Stimulated activated CD4-positive, alpha-beta T cell treated with anti-CD3 and anti-CD28 coated beads, Interleukin-1b, Interleukin-23, amount 100 ng/mL, for 4 hours (primary cell): ENCODE results near the gene ACVR1.

ENCODE experiments used
- DNase-seq, 2 donors: peaks; one replicate each; pipeline ENCODE4 v3.0.0-alpha.2; 2020; ENCODE audit warnings: low read depth in 2 of 2

Gene ACVR1

GRCh38 chr2:157790780-157791179 lies 85.3 kb downstream of the ACVR1 start:
- no peak for DNase-seq

GRCh38 chr2:157789933-157790511 lies 86.1 kb downstream of the ACVR1 start:
- DNase-seq, result no peak

DNA sequence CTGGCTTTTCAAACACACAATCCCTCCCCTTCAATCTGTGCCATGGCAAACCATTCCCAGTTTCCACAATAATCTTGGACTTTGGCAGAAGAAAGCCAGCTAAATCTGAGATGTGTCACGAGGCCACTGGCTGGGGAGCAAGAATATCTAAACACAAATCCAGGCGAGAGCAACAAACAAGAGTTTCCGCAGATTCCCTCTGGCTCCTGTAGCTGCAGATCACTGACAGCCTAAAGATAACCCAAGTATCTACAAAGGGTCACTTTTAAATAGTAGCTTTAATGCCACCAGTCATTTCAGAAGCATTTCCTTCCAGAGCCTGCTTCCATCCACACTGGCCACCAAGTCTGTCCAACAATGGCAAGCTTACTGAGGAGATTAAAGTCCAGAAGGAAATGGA lies 86.9 kb downstream of the ACVR1 start:
- DNase-seq, result no peak

GRCh38 chr2:157788201-157788600 lies 87.9 kb downstream of the ACVR1 start:
- DNase-seq, result no peak

DNA sequence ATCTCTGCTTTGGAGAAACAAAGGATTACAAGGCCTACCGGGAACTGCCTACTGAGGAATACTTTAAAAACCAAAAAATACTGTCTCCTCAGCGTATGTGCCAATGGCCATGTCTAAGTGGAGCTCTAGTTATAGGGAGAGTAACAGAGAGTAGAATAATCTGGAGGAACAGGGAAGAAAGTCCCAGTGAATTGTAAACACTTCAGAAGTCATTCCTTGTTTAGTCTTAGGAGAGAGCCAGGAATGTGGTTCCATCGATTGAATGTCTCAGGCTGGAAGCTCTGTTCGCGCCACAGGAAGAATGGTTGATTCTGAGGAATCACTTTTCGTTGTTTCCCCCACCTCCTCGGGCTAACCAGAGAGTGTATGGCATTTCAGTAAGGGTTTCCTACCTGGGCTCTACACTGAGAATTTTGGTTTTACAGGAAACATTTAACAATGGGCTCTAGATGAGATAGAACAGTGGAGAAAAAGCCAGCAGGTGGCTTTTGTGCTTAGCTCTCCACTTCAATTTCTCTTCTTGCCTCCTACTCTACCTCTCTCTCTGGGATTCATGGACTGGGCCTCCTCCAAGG lies 88.7 kb downstream of the ACVR1 start:
- no peak for DNase-seq

GRCh38 chr2:157786663-157787363 lies 89.3 kb downstream of the ACVR1 start:
- no peak for DNase-seq

- DNase-seq, result no peak
These were observed 90.1 kb downstream of the ACVR1 start for GRCh38 chr2:157785866-157786662.

GRCh38 chr2:157785200-157785599 lies 90.9 kb downstream of the ACVR1 start:
- DNase-seq, result no peak

GRCh38 chr2:157784823-157785175 lies 91.3 kb downstream of the ACVR1 start:
- no peak for DNase-seq

- DNase-seq, result no peak
These were observed 91.8 kb downstream of the ACVR1 start for GRCh38 chr2:157784169-157784822.

- no peak for DNase-seq
These were observed 92.9 kb downstream of the ACVR1 start for GRCh38 chr2:157783245-157783644.

DNA sequence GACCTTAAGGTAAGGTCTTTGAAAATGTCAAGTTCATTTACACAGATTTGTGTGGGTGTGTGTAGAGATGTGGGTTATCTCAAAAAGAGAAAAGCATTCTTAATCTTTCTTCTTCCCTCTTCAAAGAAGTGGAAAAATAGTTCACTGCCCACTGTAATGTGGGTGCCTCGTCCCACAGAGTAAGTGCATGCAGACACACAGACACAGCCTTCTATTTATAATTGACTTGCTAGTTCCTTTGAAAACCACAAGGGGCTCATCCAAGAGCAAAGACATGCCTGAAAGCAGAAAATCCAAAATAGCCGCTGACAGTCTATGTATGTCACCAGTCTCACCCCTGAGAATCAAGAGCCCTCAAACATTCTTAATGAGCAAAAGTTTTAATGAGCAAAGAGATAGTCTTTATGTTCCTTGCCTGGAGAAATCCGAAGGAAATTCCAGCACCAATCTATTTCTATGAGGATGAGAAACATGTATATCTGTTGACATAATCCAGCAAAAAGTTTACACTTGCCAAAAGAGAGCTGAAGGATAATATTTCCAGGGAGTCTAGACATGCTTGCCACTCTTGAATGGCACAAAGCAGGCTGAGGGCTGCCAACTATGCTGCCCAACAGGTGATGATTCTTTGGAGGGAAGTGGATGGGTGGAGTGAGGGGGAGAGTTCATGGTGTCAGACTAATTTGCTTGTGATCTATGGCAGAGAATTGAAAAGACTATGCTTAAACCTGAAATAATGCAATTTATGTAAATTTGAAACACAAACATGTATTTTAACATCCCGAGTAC lies 93.9 kb downstream of the ACVR1 start:
- DNase-seq, result no peak

DNA sequence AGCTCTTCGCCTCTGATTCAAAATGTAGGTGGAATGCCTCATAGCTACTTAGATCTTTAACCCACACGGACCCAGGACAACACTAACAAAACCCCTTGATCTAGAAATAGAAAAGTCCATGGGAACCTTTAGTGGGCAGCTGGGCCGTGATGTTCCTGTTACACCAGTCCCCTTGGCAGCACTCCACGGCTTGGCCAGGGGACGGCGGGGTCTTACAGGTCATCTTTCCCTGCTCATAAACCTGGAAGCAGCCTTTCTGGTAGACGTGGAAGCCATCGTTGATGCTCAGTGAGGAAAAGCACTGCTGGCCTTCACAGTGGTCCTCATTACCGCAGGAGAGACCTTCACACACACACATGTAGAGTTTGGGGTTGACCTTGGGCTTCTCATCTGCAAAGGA lies 95.9 kb downstream of the ACVR1 start:
- DNase-seq, result no peak

DNA sequence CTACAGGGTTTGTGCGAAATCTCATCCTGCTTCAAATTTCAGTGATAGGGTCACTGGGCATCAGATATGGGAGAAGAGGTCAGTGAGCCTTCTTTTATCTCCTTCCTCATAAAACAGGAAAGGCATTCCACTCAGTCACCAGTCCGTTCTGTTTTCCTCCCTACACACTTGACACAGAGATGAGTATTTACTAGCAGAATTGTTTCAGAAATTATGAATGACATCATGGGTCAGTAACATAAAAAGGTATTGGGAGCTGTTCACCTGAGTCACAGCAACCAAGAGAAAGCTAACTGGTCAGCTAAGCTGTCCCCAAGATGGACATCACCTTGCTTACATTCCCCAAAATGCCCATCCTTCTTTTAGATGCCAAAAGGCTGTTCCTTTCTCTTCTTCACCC lies 96.3 kb downstream of the ACVR1 start:
- DNase-seq, result no peak

GRCh38 chr2:157777427-157777826 lies 98.7 kb downstream of the ACVR1 start:
- DNase-seq, result peak; percentile 13 to 37

DNA sequence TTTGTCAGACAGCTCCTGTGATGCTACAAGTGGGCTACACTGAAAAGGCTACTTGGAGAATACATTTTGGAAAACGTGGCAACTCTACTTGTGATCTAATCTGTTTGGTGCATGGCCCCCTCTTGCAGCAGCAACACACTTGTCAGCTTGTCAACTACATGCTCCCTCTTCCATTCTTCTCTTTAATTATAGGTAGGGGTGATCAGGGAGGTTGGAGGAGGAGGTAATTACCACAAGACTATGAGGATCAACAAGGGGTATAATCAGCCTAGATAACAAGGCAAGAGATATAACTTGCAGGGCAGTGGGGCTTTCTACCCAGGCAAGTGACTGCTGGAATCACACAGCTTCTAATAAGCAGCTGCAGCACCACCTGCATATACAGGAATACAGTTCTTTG lies 104.9 kb downstream of the ACVR1 start:
- no peak for DNase-seq

- no peak for DNase-seq
These were observed 106.3 kb downstream of the ACVR1 start for GRCh38 chr2:157769856-157770255.

DNA sequence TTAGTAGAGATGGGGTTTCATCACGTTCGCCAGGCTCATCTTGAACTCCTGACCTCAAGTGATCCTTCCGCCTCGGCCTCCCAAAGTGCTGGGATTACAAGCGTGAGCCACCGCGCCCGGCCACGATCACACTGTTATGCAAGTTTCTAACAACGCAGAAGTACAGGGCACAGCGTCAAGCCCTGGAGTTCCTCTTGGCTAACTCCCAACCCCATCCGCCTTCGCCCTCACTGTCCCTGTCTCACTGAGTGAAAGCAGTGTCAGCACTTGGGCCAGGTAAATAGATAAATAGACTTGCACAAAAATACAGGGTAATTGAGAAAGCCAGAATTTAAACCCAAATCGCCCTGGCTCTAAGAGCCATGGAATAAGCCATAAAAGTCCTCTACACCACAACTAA lies 111.7 kb downstream of the ACVR1 start:
- no peak for DNase-seq

DNA sequence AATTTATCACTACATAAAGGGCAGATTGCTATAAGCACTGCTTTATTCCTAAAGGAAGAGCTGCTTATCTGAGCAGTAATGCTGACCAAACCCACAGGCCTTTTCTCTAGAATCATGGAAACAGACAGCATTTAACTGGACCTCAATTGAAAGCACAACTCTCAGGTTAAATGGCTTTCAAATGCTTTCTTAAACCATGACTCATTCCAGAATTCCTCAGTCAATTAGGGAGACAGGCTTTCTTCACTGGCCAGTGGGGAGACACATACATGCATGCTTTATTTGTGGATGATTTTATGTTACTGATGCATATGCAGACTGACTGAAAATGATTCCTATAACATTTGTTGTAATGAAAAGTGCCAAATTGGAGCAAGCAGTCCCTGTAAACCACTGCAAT lies 114.6 kb downstream of the ACVR1 start:
- no peak for DNase-seq

- DNase-seq, result no peak
These were observed 115.2 kb downstream of the ACVR1 start for GRCh38 chr2:157760949-157761348.

DNA sequence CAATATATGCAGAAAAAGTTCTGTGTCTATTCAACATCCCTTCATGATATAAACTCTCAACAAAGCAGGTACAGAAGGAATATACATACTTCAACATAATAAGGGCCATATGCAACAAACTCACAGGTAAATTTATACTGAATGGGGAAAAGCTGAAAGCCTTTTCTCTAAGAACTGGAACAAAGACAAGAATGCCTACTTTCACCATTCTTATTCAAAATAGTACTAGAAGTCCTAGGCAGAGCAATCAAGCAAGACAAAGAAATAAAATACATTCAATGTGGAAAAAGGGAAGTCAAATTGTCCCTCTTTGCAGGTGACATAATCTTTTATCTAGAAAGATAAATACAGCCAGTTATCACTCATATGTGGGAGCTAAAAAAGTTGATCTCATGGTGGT lies 116.3 kb downstream of the ACVR1 start:
- no peak for DNase-seq
